K562 (cell line): ENCODE results near the gene RHOV. TPM values are rescaled to one million over a fixed set of nuclear protein-coding genes. Genes with fewer than 3 reads are reported as not detected.

ENCODE experiments used
- ATAC-seq: fragments of 200-7000 bp; cut with Tn5 transposase; 3 replicates; pipeline ENCODE4 v1.9.1; 2020; ENCODE audit warnings: moderate library complexity
- BruUV-seq: library from RNA; stranded (reverse); fragments of 400-500 nt; replicated peaks from 2 replicates; lab custom pipeline; 2021; lab: Mats Ljungman, UMichigan
- CTCF ChIA-PET: fragments of 300-600 bp; formaldehyde crosslinking; extraction: SDS; loops from one replicate; lab custom pipeline; 2021; ENCODE audit warnings: low intra/inter-chr PET ratio; lab: Yijun Ruan, JAX
- POLR2A ChIA-PET: fragments of 300-600, 350-650 bp; sonication (Branson Sonifier 250); formaldehyde crosslinking; extraction: SDS; loops from one replicate; lab custom pipeline; 2021; ENCODE audit warnings: antibody characterized with exemption, inconsistent platforms; lab: Yijun Ruan, JAX
- DNase-seq, 4 experiments: peaks; one replicate each; pipeline versions ENCODE4 v3.0.0 to v3.0.0-alpha.2; 2011 to 2018; ENCODE audit warnings: low spot score in 3 of 4, mixed read lengths in 3 of 4; ENCODE audit errors: extremely low read depth in 1 of 4
- FAIRE-seq: peaks from 2 replicates; lab custom pipeline; 2011; peaks lifted over from hg19 to GRCh38; lab: Jason Lieb, UNC
- H2AFZ ChIP-seq: 2 replicates; pipeline ENCODE4 v1.6.0; 2011; ENCODE audit warnings: low read depth, low read length, control low read depth, inconsistent platforms
- H3K27ac ChIP-seq: fragments of 200-600 bp; 3 replicates; pipeline ENCODE4 v1.8.0; 2011; ENCODE audit warnings: low read depth, mild to moderate bottlenecking, control low read depth, inconsistent platforms, low read length, moderate library complexity, mixed read lengths; ENCODE audit errors: extremely low read depth
- H3K27me3 ChIP-seq, 2 experiments: fragments of 300-600 bp in 1 of 2; 2 replicates in 1 of 2; 3 replicates in 1 of 2; pipeline versions ENCODE4 v1.6.0 to v1.8.0; 2011; ENCODE audit warnings: inconsistent platforms in 2 of 2, low read length in 2 of 2, mild to moderate bottlenecking in 1 of 2, mixed read lengths in 1 of 2, moderate library complexity in 1 of 2; ENCODE audit not compliant: control insufficient read depth in 2 of 2, insufficient read depth in 2 of 2
- H3K36me3 ChIP-seq: fragments of 300-600 bp; 3 replicates; pipeline ENCODE4 v1.8.0; 2011; ENCODE audit warnings: mild to moderate bottlenecking, low read length, inconsistent platforms; ENCODE audit not compliant: control insufficient read depth, insufficient read depth
- H3K4me1 ChIP-seq, 2 experiments: fragments of 200-600 bp in 1 of 2; replicated peaks in 1 of 2; 2 replicates in 1 of 2; 3 replicates in 1 of 2; pipeline versions ENCODE4 v1.5.1 to v1.8.0; 2011; ENCODE audit warnings: inconsistent platforms in 2 of 2, low read length in 2 of 2, mild to moderate bottlenecking in 1 of 2, mixed read lengths in 1 of 2, moderate library complexity in 1 of 2; ENCODE audit not compliant: control insufficient read depth in 2 of 2, insufficient read depth in 2 of 2
- H3K4me2 ChIP-seq: 2 replicates; pipeline ENCODE4 v1.6.1; 2011; ENCODE audit warnings: low read length, control low read depth, inconsistent platforms, mixed read lengths; ENCODE audit not compliant: insufficient read depth
- H3K4me3 ChIP-seq: fragments of 200-600 bp; sonication (generic), shearing (Covaris generic); 2 replicates; pipeline ENCODE4 v1.5.1; 2016; ENCODE audit warnings: control low read depth, inconsistent platforms
- H3K79me2 ChIP-seq: fragments of 200-600 bp; 3 replicates; pipeline ENCODE4 v1.8.0; 2011; ENCODE audit warnings: low read length, inconsistent platforms; ENCODE audit not compliant: control insufficient read depth, insufficient read depth
- H3K9ac ChIP-seq, 2 experiments: 2 replicates each; pipeline versions ENCODE4 v1.6.0 to v1.6.1; 2011; ENCODE audit warnings: low read depth in 2 of 2, low read length in 2 of 2, control low read depth in 1 of 2, inconsistent platforms in 1 of 2, mild to moderate bottlenecking in 1 of 2, mixed read lengths in 1 of 2; ENCODE audit not compliant: insufficient read depth in 1 of 2
- H3K9me1 ChIP-seq: one replicate; pipeline ENCODE4 v1.6.0; 2011; ENCODE audit warnings: inconsistent platforms, mild to moderate bottlenecking, low read length, moderate library complexity; ENCODE audit not compliant: control insufficient read depth, insufficient read depth
- H3K9me3 ChIP-seq: replicated peaks from 2 replicates; pipeline ENCODE4 v1.5.1; 2011; ENCODE audit warnings: low read depth, low read length, inconsistent platforms; ENCODE audit not compliant: control insufficient read depth, insufficient read depth
- H4K20me1 ChIP-seq: replicated peaks from 2 replicates; pipeline ENCODE4 v1.6.1; 2011; ENCODE audit warnings: low read length, inconsistent platforms, mixed read lengths; ENCODE audit not compliant: control insufficient read depth, insufficient read depth
- E2F4 ChIP-seq: sonication (generic); formaldehyde crosslinking; IDR thresholded peaks from 2 replicates; pipeline ENCODE4 v1.8.0; 2022; ENCODE audit warnings: mild to moderate bottlenecking, low read depth, missing genetic modification reagents
- FOXP4 ChIP-seq: sonication (generic); formaldehyde crosslinking; IDR thresholded peaks from 2 replicates; pipeline ENCODE4 v1.8.0; 2022; ENCODE audit warnings: mild to moderate bottlenecking, missing genetic modification reagents, borderline replicate concordance
- XRCC3 ChIP-seq: fragments of 450-650 bp; IDR thresholded peaks from 2 replicates; pipeline ENCODE4 v1.6.1; 2017; ENCODE audit warnings: mild to moderate bottlenecking, moderate library complexity
- ZEB2 ChIP-seq: fragments of 450-650 bp; IDR thresholded peaks from 2 replicates; pipeline ENCODE4 v1.6.1; 2016
- WGBS: fragments of 100-300 bp; shearing (Covaris generic); methylation state at CpG from one replicate; pipeline ENCODE4 v1.1.6; 2016; ENCODE audit warnings: low coverage, mixed read lengths; ENCODE audit not compliant: insufficient coverage; ENCODE audit errors: missing lambda C conversion rate; 5-methylcytosine and 5-hydroxymethylcytosine counted together
- in situ Hi-C: fragments of 300-500 bp; cut with MboI; formaldehyde crosslinking; loops from 4 replicates; pipeline ENCODE4 v1.15.0; 2018; ENCODE audit warnings: inconsistent platforms, mixed read lengths
- intact Hi-C: fragments of 100-400 bp; cut with micrococcal nuclease; formaldehyde crosslinking; loops from 2 replicates; pipeline ENCODE4 v1.14.2; 2022
- polyA plus RNA-seq, 8 experiments: library from polyadenylated mRNA; depleted of rRNA in 4 of 8; stranded (reverse) in 5 of 8; unstranded in 3 of 8; fragments of >200 nt; fragmentation: Nextera tagmentation in 2 of 8; fragmentation: Illumina TruSeq in 1 of 8; extraction: Ambion mirVana in 2 of 8; extraction: Trizol in 1 of 8; gene quantifications; 2 replicates each; pipeline versions ENCODE4 v1.2.1 to v1.2.3, GENCODE V29; 2011 to 2014; ENCODE audit warnings: inconsistent platforms in 1 of 8, missing spikeins in 1 of 8
- total RNA-seq, 7 experiments: library from RNA; depleted of rRNA in 6 of 7; stranded (reverse); fragments of >200 nt in 6 of 7; fragmentation: Illumina TruSeq in 2 of 7; extraction: Trizol in 2 of 7; gene quantifications; 2 replicates each; pipeline versions ENCODE4 v1.2.1 to v1.2.3, GENCODE V29; 2011 to 2021; ENCODE audit warnings: low replicate concordance in 1 of 7

The RHOV gene
- total and polyA plus RNA-seq, 9 of the 15 experiments (the other 6 are each of a cell fraction or from before 2014, with no cell fraction given), result 0.08 to 2.0 (median 1.1) TPM

DNA sequence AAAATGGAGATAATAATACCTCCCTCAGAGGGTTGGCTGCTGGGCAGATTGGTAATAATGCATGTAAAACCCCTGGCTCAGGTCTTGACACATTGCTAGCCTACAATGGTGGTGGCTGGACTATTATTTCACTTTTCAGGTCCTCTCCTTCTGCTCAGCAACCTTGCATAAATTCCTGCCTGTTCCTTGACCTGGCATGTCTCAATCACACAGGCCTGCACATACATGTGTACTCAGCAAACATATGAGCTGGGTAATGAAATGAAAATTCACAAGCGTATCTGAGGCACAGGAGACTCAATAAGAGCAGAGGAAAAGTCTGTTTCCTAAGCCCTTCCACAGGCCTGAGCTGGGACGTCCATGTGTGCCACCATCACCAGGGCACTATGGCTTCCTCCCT, 37.7 kb upstream of the RHOV start:
- H2AFZ ChIP-seq, result no peak overlapping the region
- H3K9ac ChIP-seq, result no peak overlapping the region
- peaks cover 8 to 29% of the 10 kb centered on the region in 2 experiments; a peak in 4 of 5 replicates for H3K4me1 ChIP-seq
- no peak overlapping the region for H3K4me3 ChIP-seq
- FAIRE-seq (no peak), DNase-seq (no peak), ATAC-seq (no peak)
- H3K27ac ChIP-seq, result no peak overlapping the region
- BruUV-seq, result no TSS peak
- no peaks in the 10 kb centered on the region for H3K9me3 ChIP-seq
- 70% methylated on average over 1 of the region's 2 CpGs for WGBS
- H4K20me1 ChIP-seq, result no peaks in the 10 kb centered on the region
- H3K4me2 ChIP-seq, result no peak overlapping the region
- intact Hi-C loops (no loop called here), in situ Hi-C loops (no loop called here)
- no peaks in the 10 kb centered on the region for H3K36me3 ChIP-seq
- no peak for TF ChIP-seq XRCC3
- no peak for TF ChIP-seq FOXP4 (CRISPR knock-in tag)
- no peak for TF ChIP-seq E2F4
- TF ChIP-seq ZEB2, result no peak
- ChIA-PET CTCF (no interaction called here), POLR2A (interaction anchor here (0.6 to 1.8 kb wide), 3 partner anchors 14 to 584 kb away, joined by 3 to 6 read pairs (median 3); partner anchors contain the start of gene DLL4)
- no peaks in the 10 kb centered on the region for H3K79me2 ChIP-seq
- H3K27me3 ChIP-seq, result no peaks in the 10 kb centered on the region
- H3K9me1 ChIP-seq, result no peaks in the 10 kb centered on the region
